IPS DF 6.9 (cell line): ENCODE data around the gene CXorf51A.
"Not testable (repeated sequence)": the region's sequence is repeated elsewhere in the genome, so short reads cannot be mapped to it uniquely, and the experiment has no call there.

ENCODE experiments used
- DNase-seq: peaks from one replicate; pipeline ENCODE4 v3.0.0-alpha.2; 2013; ENCODE audit warnings: low read depth, low spot score
- H3K27ac ChIP-seq: one replicate; pipeline ENCODE4 v1.5.1; 2013; ENCODE audit warnings: low read length, control low read depth
- H3K27me3 ChIP-seq: 2 replicates; pipeline ENCODE4 v1.6.1; 2013; ENCODE audit warnings: mild to moderate bottlenecking, low read length; ENCODE audit not compliant: control insufficient read depth, insufficient read depth
- H3K36me3 ChIP-seq: 2 replicates; pipeline ENCODE4 v1.6.1; 2013; ENCODE audit warnings: low read length; ENCODE audit not compliant: control insufficient read depth, insufficient read depth
- H3K4me1 ChIP-seq: 2 replicates; pipeline ENCODE4 v1.6.1; 2013; ENCODE audit warnings: low read length; ENCODE audit not compliant: control insufficient read depth, insufficient read depth
- H3K4me3 ChIP-seq: 2 replicates; pipeline ENCODE4 v1.5.1; 2013; ENCODE audit warnings: mild to moderate bottlenecking, low read length
- H3K9me3 ChIP-seq: 2 replicates; pipeline ENCODE4 v1.6.1; 2013; ENCODE audit warnings: low read length, inconsistent platforms; ENCODE audit not compliant: control insufficient read depth, insufficient read depth
- WGBS: extraction: QIAGEN DNeasy Blood & Tissue Kit; methylation state at CpG from one replicate; pipeline ENCODE4 v1.1.7; 2013; ENCODE audit warnings: mixed read lengths, missing lambda C conversion rate; ENCODE audit not compliant: insufficient read length, insufficient coverage; 5-methylcytosine and 5-hydroxymethylcytosine counted together

Gene CXorf51A

GRCh38 chrX:146814644-146815043 is at the start of gene CXorf51A:
CXorf51A (minus strand) TSS chrX:146814744; CDS start chrX:146814723, 21 bp downstream.
- not testable (repeated sequence) for H3K36me3 ChIP-seq, H3K27me3 ChIP-seq, DNase-seq, H3K27ac ChIP-seq, H3K4me1 ChIP-seq, H3K9me3 ChIP-seq, H3K4me3 ChIP-seq
- no CpG with 5 or more reads among the region's 3 CpGs for WGBS

GRCh38 chrX:146863566-146863965 is 49.0 kb upstream of the CXorf51A start:
- DNase-seq, result no peak

DNA sequence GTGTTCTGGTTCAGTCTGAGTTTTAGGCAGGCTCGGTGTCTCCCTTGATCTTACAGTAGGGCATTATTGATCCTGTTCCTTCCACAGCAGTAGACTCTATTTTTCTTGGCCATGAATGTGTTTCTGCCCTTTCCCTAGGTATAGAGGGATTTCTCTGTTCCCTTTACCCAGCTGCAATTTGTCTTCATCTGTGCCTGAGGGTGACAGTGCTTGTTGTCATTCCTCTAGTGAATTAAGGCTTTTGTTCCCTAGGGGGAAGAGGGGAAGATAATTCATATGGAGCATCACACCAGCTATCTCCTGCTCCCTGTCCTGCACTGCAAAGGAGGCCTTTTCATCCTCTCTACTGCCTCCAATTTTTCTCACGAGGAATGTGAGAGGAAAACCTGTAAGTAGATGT is 39.7 kb upstream of the CXorf51A start:
- Histone ChIP-seq H3K27ac (no peak overlapping the region), H3K36me3 (no peaks in the 10 kb centered on the region), H3K4me3 (no peak overlapping the region), H3K4me1 (no peaks in the 10 kb centered on the region), H3K9me3 (no peaks in the 10 kb centered on the region; the same call in 1 of the 2 replicates), H3K27me3 (no peaks in the 10 kb centered on the region)
- WGBS, result no CpG with 5 or more reads among the region's 2 CpGs
- no peak for DNase-seq

More at GRCh38 chrX:146863566-146863965, 49.0 kb upstream of the CXorf51A start:
- Histone ChIP-seq H3K9me3 (no peaks in the 10 kb centered on the region), H3K27ac (no peak overlapping the region), H3K4me3 (no peak overlapping the region), H3K36me3 (no peaks in the 10 kb centered on the region), H3K4me1 (no peaks in the 10 kb centered on the region), H3K27me3 (no peaks in the 10 kb centered on the region)
- WGBS, result no CpG with 5 or more reads among the region's 1 CpG

GRCh38 chrX:146831994-146832393 is 17.4 kb upstream of the CXorf51A start:
- Histone ChIP-seq H3K4me3 (no peak overlapping the region), H3K27ac (no peak overlapping the region), H3K9me3 (peaks cover 2% of the 10 kb centered on the region), H3K4me1 (no peaks in the 10 kb centered on the region), H3K36me3 (no peaks in the 10 kb centered on the region), H3K27me3 (no peaks in the 10 kb centered on the region)
- DNase-seq, result no peak
- no CpG with 5 or more reads among the region's 4 CpGs for WGBS

DNA sequence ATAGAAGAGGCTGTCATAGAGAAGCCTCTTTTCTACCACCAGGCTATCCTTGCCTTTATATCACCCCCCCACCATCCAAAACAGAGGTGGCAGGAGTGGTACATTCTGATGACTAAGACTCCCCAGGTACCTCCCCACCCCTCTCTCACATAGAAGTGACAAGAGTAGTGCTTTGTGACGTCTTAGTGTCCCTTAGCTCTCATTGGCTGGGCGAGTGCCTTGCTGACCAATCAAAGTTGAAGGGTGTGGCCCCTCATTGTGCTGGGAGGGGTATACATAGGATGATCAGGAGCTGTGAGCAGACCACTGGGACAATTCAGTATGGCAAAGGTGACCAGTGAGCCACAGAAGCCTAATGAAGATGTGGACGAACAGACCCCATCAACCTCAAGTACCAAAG is 5.1 kb downstream of the CXorf51A start, which contains the start of gene CXorf51B:
CXorf51B (plus strand) TSS at position 301 of the 400 bp plus-strand sequence; CDS start at position 322, 21 bp downstream.
- DNase-seq, H3K9me3 ChIP-seq, H3K36me3 ChIP-seq, H3K27me3 ChIP-seq, H3K27ac ChIP-seq, H3K4me3 ChIP-seq, H3K4me1 ChIP-seq: not testable (repeated sequence)
- no CpG with 5 or more reads among the region's 3 CpGs for WGBS
